Measurements from ENCODE around the gene ZNF207.
"Not testable (repeated sequence)": the region's sequence is repeated elsewhere in the genome, so short reads cannot be mapped to it uniquely, and the experiment has no call there.

The ZNF207 gene

GRCh38 chr17:32386844-32387243 lies 36.9 kb downstream of the ZNF207 start:
- DNase-seq (ENCODE audit: low read depth) = no peak

GRCh38 chr17:32388128-32388527 lies 38.2 kb downstream of the ZNF207 start:
- not testable (repeated sequence) for DNase-seq (ENCODE audit: low read depth)

DNA sequence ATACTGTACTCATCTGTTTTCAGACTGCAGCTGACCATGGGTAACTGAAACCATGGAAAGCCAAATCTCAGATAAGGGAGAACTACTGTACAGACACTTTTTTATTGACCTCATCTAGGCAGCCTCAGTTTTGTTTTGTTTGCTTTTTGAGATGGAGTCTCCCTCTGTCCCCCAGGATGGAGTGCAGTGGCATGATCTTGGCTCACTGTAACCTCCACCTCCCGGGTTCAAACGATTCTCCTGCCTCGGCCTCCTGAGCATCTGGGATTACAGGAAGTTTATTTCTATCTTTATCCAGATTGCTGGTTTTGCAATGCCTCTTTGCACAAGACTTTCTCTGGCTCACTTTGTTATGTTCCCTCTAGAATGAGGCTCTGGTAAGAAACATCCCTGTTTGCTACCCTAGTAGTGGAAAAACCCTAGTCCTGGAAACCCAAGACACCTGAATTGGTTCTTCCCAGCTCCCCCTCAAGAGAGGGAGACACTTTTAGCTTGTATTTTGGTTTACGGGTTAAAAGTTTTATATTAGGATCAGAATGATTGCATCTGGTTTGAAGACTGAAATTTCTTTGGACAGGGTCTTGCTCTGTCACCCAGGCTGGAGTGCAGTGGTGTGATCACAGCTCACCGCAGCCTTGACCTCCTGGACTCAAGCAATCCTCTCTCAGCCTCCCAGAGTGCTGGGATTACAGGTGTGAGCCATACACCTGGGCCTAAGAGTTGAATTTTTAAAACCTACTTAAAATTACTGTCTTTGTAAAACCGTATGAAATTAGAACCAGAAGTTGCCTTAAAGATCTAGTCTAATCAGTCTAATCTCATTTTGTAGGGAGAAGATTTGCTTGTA lies 38.9 kb downstream of the ZNF207 start:
- no peak for DNase-seq (ENCODE audit: low read depth)

- no peak for DNase-seq (ENCODE audit: low read depth)
These were observed 43.9 kb downstream of the ZNF207 start for GRCh38 chr17:32393904-32394303.

- no peak for DNase-seq (ENCODE audit: low read depth)
These were observed 46.4 kb downstream of the ZNF207 start for GRCh38 chr17:32396343-32396742.

DNA sequence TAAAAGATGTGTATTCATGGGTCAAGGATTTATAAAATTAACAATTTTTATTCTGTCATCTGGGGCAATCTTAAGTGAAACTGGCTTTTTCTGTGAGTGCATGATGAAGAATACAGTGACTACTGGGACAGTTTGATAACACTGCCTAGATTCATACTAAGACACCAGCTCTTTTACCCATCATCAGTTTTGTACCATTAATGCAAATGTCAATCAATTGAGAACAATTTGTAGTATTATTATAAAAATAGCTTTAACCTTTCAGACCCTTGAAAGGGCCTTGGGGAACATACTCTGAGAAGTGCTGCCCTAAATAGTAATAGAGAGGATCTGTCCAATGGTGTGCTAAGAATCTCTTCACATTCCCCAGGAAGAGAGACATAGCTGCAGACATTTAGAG lies 49.0 kb downstream of the ZNF207 start:
- no peak for DNase-seq (ENCODE audit: low read depth)

DNA sequence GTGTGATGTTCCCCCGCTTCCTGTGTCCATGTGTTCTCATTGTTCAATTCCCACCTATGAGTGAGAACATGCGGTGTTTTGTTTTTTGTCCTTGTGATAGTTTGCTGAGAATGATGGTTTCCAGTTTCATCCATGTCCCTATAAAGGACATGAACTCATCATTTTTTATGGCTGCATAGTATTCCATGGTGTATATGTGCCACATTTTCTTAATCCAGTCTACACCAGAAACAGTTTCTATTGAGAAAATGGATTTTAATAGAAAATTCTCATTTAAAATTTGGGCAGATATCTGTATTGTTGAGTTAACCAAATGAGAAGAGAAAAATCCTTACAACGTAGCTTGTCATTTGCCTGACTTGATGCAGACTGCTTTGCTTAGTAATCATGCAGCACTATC lies 60.1 kb downstream of the ZNF207 start:
- not testable (repeated sequence) for DNase-seq (ENCODE audit: low read depth)

DNA sequence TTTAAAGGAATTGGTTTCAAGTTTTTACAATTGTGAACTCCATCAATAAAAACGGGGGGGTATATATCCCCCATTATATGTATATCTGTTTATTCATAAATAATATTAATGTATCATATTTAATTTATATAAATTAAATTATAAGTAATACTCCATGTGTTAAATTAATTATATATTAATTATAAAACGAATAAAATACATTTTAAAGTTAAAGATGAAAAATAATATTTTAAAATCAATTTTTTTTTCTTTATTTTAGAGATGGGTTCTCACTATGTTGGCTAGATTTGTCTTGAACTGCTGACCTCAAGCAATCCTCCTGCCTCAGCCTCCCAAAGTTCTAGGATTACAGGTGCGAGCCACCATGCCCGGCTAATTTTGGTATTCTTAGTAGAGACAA lies 76.9 kb downstream of the ZNF207 start:
- DNase-seq (ENCODE audit: low read depth) = no peak

DNA sequence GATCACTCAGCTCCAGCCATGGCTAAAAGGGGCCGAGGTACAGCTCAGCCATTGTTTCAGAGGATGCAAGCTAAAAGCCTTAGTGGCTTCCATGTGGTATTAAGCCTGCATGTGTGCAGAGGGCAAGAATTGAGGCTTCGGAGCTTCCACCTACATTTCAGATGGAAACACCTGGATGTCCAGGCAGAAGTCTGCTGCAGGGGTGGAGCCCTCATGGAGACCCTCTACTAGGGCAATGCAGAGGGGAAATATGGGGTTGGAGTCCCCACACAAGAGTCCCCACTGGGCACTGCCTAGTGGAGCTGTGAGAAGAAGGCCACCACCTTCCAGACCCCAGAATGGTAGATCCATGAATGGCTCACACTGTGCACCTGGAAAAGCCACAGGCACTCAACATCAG lies 79.6 kb downstream of the ZNF207 start:
- no peak for DNase-seq (ENCODE audit: low read depth)

Measured in fibroblast of the conjunctiva (primary cell).